Osteoblast (primary cell): ENCODE measurements around the gene FAM193A. TPM values are rescaled to one million over a fixed set of nuclear protein-coding genes. Genes with fewer than 3 reads are reported as not detected.
"Not testable (repeated sequence)": the region's sequence is repeated elsewhere in the genome, so short reads cannot be mapped to it uniquely, and the experiment has no call there.

Source experiments
- DNase-seq: peaks from one replicate; pipeline ENCODE4 v3.0.0; 2011; ENCODE audit warnings: low spot score, mixed read lengths; ENCODE audit not compliant: insufficient read length; ENCODE audit errors: missing footprints
- H2AFZ ChIP-seq: 2 replicates; pipeline ENCODE4 v1.6.0; 2011; ENCODE audit warnings: mild to moderate bottlenecking, low read length
- H3K27ac ChIP-seq: 2 replicates; pipeline ENCODE4 v1.5.1; 2011; ENCODE audit warnings: mild to moderate bottlenecking, low read depth, low read length, moderate library complexity
- H3K27me3 ChIP-seq: 2 replicates; pipeline ENCODE4 v1.6.0; 2012; ENCODE audit warnings: mild to moderate bottlenecking, control low read depth, inconsistent platforms, low read length, moderate library complexity; ENCODE audit not compliant: insufficient read depth
- H3K36me3 ChIP-seq: 2 replicates; pipeline ENCODE4 v1.5.1; 2011; ENCODE audit warnings: mild to moderate bottlenecking, low read length, control low read depth, moderate library complexity; ENCODE audit not compliant: insufficient read depth
- H3K4me1 ChIP-seq: 2 replicates; pipeline ENCODE4 v1.5.1; 2011; ENCODE audit warnings: mild to moderate bottlenecking, low read length, control low read depth, moderate library complexity; ENCODE audit not compliant: insufficient read depth
- H3K4me2 ChIP-seq: 2 replicates; pipeline ENCODE4 v1.6.0; 2011; ENCODE audit warnings: mild to moderate bottlenecking, low read length; ENCODE audit not compliant: insufficient read depth
- H3K4me3 ChIP-seq: fragments of 200-600 bp; sonication (generic); 3 replicates; pipeline ENCODE4 v1.5.1; 2012; ENCODE audit warnings: mild to moderate bottlenecking, low read length, inconsistent platforms; ENCODE audit not compliant: insufficient read depth
- H3K79me2 ChIP-seq: 2 replicates; pipeline ENCODE4 v1.6.0; 2012; ENCODE audit warnings: mild to moderate bottlenecking, low read length, control low read depth, inconsistent platforms; ENCODE audit not compliant: insufficient read depth
- H3K9me3 ChIP-seq: 2 replicates; pipeline ENCODE4 v1.5.1; 2011; ENCODE audit warnings: low read depth, low read length, control low read depth
- H4K20me1 ChIP-seq: 2 replicates; pipeline ENCODE4 v1.6.0; 2012; ENCODE audit warnings: mild to moderate bottlenecking, low read length, control low read depth; ENCODE audit not compliant: insufficient read depth
- total RNA-seq: library from RNA; depleted of rRNA; stranded (reverse); fragments of >200 nt; gene quantifications from 2 replicates; pipeline ENCODE4 v1.2.3, GENCODE V29; 2012
- TF ChIP-seq, protein P1 (sequence below): IDR thresholded peaks from 2 replicates; pipeline ENCODE4 v1.5.1; 2011; ENCODE audit warnings: mild to moderate bottlenecking, low read depth, low read length, moderate library complexity; ENCODE audit errors: extremely low read depth

The FAM193A gene
- total RNA-seq, 1 donor: 23.2 TPM

DNA sequence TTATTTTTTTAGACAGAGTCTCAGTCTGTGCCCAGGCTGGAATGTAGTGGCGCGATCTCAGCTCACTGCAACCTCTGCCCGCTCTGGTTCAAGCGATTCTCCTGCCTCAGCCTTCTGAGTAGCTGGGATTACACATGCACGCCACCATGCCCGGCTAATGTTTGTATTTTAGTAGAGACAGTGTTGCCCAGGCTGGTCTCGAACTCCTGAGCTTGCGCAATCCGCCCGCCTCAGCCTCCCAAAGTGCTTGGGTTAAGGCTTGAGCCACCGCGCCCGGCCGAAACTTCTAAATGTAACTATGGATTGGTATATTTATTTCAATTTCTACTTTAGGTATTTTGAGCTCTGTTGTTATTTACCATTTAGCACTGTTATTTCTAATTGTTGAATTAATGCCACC, 79.4 kb downstream of the FAM193A start:
- H3K36me3 ChIP-seq: no peaks in the 10 kb centered on the region
- no peak overlapping the region for H3K27ac ChIP-seq
- TF ChIP-seq, protein P1, sequence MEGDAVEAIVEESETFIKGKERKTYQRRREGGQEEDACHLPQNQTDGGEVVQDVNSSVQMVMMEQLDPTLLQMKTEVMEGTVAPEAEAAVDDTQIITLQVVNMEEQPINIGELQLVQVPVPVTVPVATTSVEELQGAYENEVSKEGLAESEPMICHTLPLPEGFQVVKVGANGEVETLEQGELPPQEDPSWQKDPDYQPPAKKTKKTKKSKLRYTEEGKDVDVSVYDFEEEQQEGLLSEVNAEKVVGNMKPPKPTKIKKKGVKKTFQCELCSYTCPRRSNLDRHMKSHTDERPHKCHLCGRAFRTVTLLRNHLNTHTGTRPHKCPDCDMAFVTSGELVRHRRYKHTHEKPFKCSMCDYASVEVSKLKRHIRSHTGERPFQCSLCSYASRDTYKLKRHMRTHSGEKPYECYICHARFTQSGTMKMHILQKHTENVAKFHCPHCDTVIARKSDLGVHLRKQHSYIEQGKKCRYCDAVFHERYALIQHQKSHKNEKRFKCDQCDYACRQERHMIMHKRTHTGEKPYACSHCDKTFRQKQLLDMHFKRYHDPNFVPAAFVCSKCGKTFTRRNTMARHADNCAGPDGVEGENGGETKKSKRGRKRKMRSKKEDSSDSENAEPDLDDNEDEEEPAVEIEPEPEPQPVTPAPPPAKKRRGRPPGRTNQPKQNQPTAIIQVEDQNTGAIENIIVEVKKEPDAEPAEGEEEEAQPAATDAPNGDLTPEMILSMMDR: no peak
- H4K20me1 ChIP-seq: peaks cover 38% of the 10 kb centered on the region
- no peaks in the 10 kb centered on the region for H3K9me3 ChIP-seq
- no peak overlapping the region for H3K4me3 ChIP-seq
- H2AFZ ChIP-seq: no peak overlapping the region
- H3K79me2 ChIP-seq: peaks cover 94% of the 10 kb centered on the region
- DNase-seq: no peak
- H3K27me3 ChIP-seq: no peaks in the 10 kb centered on the region
- H3K4me2 ChIP-seq: no peak overlapping the region
- H3K4me1 ChIP-seq: peaks cover 14% of the 10 kb centered on the region

DNA sequence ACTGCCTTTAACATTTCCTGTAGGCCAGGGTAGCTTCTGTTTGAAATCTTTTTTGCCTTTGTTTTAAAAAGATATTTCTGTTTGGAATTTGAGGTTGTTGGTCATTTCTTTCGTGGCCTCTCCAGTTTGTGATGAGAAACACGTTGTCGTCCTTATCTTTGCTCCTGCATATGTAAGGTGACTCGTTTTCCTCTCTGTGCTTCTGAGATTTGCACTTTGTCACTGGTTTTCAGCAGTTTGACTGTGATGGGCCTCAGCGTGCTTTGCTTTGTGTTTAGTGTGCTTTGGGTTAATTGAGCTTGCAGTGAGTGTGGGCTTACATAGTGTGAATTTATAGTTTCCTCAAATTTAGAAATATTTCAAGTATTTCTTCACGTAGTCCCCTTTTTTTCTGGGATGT, 81.5 kb downstream of the FAM193A start:
- TF ChIP-seq, protein P1: no peak
- peaks cover 39% of the 10 kb centered on the region for H4K20me1 ChIP-seq
- H3K4me1 ChIP-seq: peaks cover 14% of the 10 kb centered on the region
- H3K27ac ChIP-seq: no peak overlapping the region
- no peaks in the 10 kb centered on the region for H3K9me3 ChIP-seq
- no peaks in the 10 kb centered on the region for H3K27me3 ChIP-seq
- H3K4me3 ChIP-seq: no peak overlapping the region
- DNase-seq: no peak
- no peak overlapping the region for H2AFZ ChIP-seq
- peaks cover 94% of the 10 kb centered on the region for H3K79me2 ChIP-seq
- H3K36me3 ChIP-seq: no peaks in the 10 kb centered on the region
- H3K4me2 ChIP-seq: no peak overlapping the region

DNA sequence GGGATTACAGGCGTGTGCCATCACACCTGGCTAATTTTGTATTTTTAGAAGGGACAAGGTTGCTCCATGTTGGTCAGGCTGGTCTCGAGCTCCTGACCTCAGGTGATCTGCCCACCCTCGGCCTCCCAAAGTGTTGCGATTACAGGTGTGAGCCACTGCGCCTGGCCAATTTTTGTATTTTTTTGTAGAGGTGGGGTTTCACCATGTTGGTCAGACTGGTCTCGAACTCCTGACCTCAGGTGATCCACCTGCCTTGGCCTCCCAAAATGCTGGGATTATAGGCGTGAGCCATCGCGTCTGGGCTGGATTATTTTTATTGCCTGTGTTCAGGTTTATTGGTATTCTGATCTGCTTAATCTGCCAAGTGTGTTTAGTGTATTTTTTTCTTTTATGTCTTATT, 82.3 kb downstream of the FAM193A start:
- peaks cover 45% of the 10 kb centered on the region for H4K20me1 ChIP-seq

DNA sequence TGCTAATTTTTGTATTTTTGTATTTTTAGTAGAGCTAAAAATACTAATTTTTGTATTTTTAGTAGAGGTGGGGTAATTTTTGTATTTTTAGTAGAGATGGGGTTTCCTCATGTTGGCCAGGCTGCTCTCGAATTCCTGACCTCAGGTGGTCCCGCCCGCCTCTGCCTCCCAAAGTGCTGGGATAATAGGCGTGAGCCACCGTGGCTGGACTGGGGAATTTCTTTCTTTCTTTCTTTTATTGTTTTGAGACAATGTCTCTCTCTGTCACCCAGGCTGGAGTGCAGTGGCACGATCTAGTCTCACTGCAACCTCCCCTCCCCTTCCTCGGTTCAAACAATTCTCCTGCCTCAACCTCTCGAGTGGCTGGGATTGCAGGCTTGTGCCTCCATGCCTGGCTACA, 83.0 kb downstream of the FAM193A start:
- no peaks in the 10 kb centered on the region for H3K36me3 ChIP-seq
- TF ChIP-seq, protein P1: no peak
- no peak overlapping the region for H3K27ac ChIP-seq
- H3K4me2 ChIP-seq: no peak overlapping the region
- no peaks in the 10 kb centered on the region for H3K27me3 ChIP-seq
- peaks cover 94% of the 10 kb centered on the region for H3K79me2 ChIP-seq
- H3K9me3 ChIP-seq: no peaks in the 10 kb centered on the region
- no peak for DNase-seq
- H2AFZ ChIP-seq: no peak overlapping the region
- peaks cover 51% of the 10 kb centered on the region for H4K20me1 ChIP-seq
- H3K4me1 ChIP-seq: peaks cover 8% of the 10 kb centered on the region
- H3K4me3 ChIP-seq: no peak overlapping the region

More for the DNA sequence above, 82.3 kb downstream of the FAM193A start:
- Histone ChIP-seq H3K79me2 (peaks cover 94% of the 10 kb centered on the region), H3K4me1 (peaks cover 14% of the 10 kb centered on the region)
- H3K27ac ChIP-seq, H2AFZ ChIP-seq, DNase-seq, H3K4me3 ChIP-seq, H3K36me3 ChIP-seq, H3K27me3 ChIP-seq, H3K4me2 ChIP-seq, H3K9me3 ChIP-seq: not testable (repeated sequence)
